Retinal pigment epithelial cell (primary cell): Measurements from ENCODE around the gene EIF3L.

ENCODE experiments used
- DNase-seq: peaks from one replicate; pipeline ENCODE4 v3.0.0-alpha.2; 2010; ENCODE audit warnings: low read depth
- H3K4me3 ChIP-seq: 2 replicates; pipeline ENCODE4 v1.5.1; 2011; ENCODE audit warnings: mild to moderate bottlenecking, low read length, control low read depth, moderate library complexity
- CTCF ChIP-seq: conservative IDR thresholded peaks from 2 replicates; pipeline ENCODE4 v1.5.1; 2011; ENCODE audit warnings: low read depth, low read length, control low read depth, inconsistent platforms

Gene EIF3L

GRCh38 chr22:37891926-37892325, 42.7 kb downstream of the EIF3L start:
- H3K4me3 ChIP-seq: no peak overlapping the region
- no peak for DNase-seq
- TF ChIP-seq CTCF: no peak

- DNase-seq: no peak
- TF ChIP-seq CTCF: no peak
- H3K4me3 ChIP-seq: no peak overlapping the region
Measured at GRCh38 chr22:37892566-37893335, 43.5 kb downstream of the EIF3L start.

GRCh38 chr22:37893583-37893983, 44.4 kb downstream of the EIF3L start:
- TF ChIP-seq CTCF: no peak
- no peak for DNase-seq
- no peak overlapping the region for H3K4me3 ChIP-seq

- DNase-seq: no peak
- TF ChIP-seq CTCF: no peak
- H3K4me3 ChIP-seq: no peak overlapping the region
Measured at GRCh38 chr22:37894939-37895670, 45.9 kb downstream of the EIF3L start.

GRCh38 chr22:37896181-37896592, 47.0 kb downstream of the EIF3L start:
- no peak overlapping the region for H3K4me3 ChIP-seq
- DNase-seq: no peak
- no peak for TF ChIP-seq CTCF

- no peak for DNase-seq
- no peak overlapping the region for H3K4me3 ChIP-seq
- TF ChIP-seq CTCF: no peak
Measured at GRCh38 chr22:37896939-37897338, 47.7 kb downstream of the EIF3L start.

GRCh38 chr22:37897807-37898206, 48.6 kb downstream of the EIF3L start:
- no peak for TF ChIP-seq CTCF
- H3K4me3 ChIP-seq: no peak overlapping the region
- no peak for DNase-seq
